GM19397 (cell line): Measurements from ENCODE around the gene CDC42EP4.

Experiments used
- ATAC-seq: cut with Tn5 transposase; IDR thresholded peaks from one replicate; pipeline ENCODE4 v1.9.1; 2021; ENCODE audit warnings: mild to moderate bottlenecking, moderate library complexity; ENCODE audit not compliant: unreplicated experiment

Gene CDC42EP4

DNA sequence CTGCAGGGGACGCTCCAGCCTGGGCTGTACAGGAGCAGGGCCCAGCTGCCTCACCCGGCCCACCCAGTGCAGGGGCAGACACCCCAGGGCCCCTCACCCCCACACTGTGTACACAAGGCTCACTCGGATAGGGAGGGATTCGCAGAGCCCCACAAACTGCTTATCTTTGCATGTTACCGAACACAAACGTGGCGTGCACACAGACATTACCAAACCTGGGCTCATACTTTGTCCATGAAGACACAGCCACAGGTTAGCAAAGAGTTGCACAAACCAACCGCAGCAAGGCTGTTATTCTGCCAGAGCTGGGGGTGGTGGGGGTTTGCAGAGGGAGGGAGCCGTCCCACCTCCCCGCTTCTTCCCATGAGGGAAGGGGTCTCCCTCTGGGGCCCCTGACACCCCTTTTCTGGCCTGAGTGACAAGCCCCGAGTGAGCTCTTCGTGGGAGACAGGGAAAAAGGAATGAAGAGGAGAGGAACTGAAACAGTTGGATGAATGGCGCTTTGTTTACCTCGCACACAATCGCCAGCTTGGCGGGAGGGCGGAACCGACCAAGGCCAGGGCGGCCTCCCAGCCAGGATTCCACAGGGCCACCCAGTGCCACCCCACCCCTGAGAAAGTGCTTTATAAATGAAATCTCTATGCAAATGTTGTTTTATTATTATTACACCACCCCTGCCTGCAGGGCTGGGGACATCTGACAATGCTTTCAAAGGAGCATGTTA lies 49.7 kb downstream of the CDC42EP4 start:
- no peak for ATAC-seq

DNA sequence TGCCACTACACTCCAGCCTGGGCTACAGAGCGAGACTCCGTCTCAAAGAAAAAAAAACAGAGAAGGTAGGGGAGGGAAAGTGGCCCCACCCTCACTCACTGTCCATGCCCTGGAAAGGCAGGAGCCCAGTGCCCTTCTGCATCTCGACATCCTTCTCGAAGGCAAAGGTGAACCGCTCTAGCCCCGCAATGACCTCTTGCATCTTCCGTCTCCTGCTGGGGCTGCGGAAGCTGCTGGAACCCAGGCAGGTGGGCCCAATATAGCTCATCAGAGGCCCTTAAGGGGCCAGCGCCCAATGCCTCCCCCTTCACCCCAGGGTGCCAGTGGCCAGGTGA lies 50.2 kb downstream of the CDC42EP4 start, which contains the start of gene CPSF4L:
CPSF4L (minus strand) TSS at position 264 of the 335 bp plus-strand sequence; CDS start at position 202, 62 bp downstream.
- ATAC-seq = no peak

DNA sequence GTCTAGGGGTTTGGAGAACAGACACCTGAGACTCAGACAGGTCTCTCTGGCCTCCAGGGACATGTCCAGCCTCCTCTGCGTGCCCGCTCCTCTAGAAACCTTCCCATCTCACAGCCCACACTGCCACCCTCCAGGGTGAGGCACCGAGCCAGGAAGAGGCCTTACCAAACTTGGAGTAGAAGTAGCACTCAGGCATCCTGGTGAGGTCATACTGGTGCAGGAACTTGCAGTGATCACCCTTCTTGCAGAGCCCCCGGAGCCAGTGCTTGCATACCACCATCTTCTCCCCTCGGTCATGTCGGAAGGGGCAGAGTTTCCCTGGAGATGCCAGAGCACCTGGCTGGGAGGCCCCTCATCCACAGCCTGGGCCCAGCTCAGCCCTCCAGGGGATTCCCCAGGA lies 54.3 kb downstream of the CDC42EP4 start:
- ATAC-seq = no peak

DNA sequence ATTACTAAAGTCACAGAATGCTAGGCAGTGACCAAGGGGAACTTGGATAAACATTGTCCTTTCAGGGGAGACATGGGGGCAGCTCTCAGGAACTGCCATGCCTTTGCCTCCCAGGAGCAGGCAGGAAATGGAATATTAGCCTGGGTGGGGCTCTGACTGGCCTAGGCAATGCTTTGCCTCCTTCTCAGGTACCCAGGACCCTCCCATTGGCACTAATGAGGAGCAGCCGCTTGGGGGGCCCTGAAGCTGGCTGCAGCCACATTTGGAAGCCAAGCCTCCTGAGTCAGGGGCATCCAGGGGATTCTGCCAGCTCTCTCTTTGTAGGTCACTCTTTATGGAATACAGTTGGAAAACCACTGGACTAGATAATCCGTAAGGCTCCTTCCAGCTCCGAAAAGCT lies 55.6 kb downstream of the CDC42EP4 start:
- ATAC-seq = no peak

DNA sequence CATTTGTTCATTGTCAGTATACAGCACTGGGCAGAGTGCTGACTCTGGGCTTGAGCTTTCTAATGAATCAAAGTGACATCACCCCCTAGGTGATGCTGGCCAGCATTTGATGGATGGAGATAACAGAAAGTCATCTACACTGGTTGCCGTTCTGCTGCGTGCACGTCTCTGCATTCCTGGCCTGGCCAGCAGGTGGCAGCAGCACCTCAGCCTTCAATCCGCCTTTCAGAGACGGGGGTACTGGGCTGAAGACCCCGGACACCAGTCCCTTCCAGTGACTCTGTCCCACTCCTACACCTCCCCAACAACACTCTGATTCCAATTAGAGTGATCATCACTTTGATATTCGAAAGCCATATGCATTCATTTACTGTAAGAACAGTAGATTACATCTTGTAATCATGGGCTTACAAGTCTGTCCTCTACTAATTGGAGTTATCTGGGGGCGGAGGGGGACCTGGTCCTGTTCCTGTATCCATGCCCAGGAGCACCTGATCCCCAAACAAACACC lies 56.1 kb downstream of the CDC42EP4 start:
- ATAC-seq = no peak

DNA sequence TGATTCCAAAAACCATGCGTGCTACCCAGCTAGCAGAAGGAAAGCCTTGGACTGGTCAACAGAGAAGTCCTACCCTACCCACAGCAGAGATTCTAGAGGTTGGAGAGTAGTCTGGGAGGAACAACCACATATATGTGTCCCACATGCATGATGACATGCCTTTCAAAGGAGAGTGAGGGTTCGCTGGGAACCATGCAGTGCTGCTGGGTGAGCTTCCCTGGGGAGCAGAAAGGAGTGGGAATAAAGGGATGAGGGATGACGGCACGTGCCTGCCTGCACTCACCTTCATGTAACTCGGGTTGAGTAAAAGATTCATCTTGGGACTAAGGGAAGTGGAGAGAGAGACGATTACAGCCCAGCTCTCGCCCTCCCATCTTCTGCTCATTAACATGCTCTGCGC lies 59.9 kb downstream of the CDC42EP4 start:
- ATAC-seq = no peak

DNA sequence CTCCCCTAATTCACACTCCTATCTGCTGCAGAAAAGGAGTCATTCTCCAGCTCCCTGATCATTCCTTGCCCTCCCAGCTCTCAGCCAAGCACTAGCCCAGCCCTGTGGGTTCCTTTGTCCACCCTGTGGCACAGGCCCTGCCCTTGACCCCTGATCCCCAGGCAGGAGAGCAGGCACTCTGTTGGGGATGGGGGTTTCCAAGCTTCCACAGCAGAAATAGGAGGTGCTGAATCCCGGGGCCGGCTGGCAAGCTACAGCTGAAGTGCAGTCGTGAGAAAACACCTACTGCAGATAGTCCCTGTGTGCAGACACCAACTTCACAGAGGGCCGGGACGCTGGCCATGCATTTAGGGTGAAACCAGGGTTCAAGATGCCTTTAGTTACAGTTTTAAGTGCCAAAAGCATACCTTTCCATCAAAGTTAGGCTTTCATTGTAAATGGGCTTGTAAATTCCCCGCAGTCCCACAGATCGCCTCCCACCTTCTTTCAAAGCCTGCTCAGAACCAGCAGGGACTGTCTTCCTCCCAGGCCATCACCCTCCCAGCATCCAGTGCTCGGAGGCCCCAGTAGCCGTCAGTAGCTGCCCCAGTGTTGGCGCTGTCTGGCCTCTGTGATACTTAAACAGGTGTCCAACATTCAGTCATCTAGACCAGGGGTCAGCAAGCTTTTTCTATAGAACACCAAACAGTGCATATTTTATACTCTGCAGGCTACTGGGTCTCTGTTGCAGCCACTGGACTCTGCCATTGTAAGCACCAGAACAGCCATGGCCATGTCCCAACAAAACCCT lies 60.8 kb downstream of the CDC42EP4 start:
- ATAC-seq = no peak

DNA sequence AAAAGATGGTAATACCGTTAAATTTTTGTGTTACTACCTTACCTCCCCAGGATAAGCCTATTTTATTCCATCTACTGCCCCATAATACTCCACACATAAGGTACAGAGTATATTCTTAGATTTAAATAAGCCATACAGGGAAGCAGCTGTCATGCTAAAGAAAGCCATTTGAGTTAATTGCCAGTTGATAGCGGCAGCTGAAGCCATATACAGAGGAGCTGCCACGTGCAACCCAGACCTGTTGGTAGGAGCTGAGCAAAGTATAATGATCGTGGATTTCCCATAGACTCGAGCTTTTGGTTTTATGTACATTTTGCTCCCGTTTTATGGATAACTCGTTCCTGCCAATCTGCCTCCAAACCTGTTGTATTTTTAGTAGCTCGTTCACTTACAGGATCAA lies 62.1 kb downstream of the CDC42EP4 start:
- no peak for ATAC-seq

DNA sequence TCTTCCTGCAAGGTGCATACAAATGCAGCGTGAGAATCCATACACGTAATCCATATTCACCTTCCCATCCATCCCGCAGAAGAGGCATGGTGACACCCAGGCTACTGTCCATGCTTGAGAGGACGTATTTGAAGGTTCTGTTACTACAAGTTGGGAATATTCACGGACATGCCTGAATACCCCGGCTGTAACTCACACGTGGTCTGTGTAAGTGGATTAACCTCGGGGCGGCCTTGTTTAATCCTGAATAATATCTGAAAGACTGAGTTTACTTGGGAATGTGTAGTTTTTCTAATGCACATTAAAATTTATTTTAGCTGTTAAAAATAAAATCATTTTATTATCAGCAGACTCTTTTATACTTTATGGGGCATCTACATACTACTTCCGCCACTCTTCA lies 63.3 kb downstream of the CDC42EP4 start:
- no peak for ATAC-seq

DNA sequence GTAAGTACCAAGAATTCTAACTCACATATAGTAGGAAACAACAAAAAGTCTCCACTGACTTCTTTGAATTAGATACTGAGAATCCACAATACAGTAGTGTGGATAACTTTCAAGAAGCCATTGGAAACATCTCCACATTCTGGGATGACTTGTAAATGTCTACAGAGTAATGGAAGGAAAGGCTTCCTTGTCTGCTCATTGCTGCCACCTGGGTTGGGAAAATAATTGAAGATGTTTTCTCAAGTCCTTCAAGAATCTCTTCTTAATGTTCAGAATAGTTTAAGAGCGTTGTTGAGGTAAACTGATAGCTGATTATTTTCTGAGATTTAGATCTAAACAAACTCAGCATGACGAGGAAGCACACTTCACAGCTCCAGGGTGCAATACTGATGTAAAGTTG lies 64.1 kb downstream of the CDC42EP4 start:
- no peak for ATAC-seq

DNA sequence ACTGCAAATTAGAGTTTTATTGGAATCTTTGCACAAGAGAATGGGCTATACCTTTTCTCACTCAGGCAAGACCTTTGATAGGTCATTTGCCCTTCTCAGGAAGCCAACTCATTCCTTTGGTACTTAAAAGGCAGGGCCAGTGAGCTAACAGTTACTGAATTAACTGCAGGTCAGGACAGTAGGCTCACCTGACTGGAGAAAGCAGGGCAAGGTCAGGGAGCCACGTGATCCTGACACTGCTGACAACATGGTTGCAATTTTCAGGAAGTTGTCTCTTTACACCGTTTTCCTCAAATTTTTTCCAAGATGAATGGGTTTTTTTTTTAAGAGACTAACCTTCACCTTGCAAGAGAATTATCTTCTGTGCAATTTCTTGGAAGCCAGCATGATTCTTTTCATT lies 71.2 kb downstream of the CDC42EP4 start:
- no peak for ATAC-seq

DNA sequence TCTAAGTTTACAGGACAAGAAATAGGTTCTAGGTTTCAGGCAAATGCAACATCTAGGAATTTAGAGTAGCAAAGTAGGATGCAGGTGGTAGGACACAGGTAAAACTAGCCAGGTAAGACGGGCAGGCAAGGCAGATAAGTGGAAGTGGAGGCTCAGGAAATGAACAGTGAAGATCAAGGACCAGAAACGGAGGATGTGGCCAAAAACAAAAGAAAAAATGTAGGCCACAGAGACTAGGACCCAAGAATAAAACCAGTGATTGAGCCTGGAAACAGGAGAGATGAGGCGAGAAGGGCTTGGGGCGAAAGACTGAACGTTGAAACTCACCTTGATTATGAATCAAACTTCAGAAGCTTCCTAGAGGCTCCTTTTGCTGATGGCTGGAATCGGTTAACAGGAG lies 74.1 kb downstream of the CDC42EP4 start:
- no peak for ATAC-seq

DNA sequence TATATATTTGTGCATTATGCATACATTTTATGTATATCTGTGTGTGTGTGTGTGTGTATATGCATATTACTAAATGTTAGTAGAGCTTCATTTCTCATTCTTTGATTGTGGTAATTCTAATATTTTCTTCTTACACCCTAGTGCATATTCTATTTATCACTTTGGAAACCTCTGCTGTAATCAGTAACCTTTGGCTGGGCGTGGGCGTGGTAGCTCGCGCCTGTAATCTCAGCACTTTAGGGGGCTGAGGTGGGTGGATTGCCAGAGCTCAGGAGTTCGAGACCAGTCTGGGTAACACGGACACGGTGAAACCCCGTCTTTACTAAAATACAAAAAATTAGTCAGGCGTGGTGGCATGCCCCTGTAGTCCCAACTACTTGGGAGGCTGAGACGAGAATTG lies 77.1 kb downstream of the CDC42EP4 start:
- ATAC-seq = no peak
